GM20000 (cell line): ENCODE measurements around the gene SYNDIG1L.

Source experiments
- DNase-seq: peaks from one replicate; pipeline ENCODE4 v3.0.0; 2012; ENCODE audit warnings: low spot score
- CTCF ChIP-seq: IDR thresholded peaks from 2 replicates; pipeline ENCODE4 v1.5.1; 2012; ENCODE audit warnings: mild to moderate bottlenecking, control low read depth; ENCODE audit errors: extremely low read depth, missing control alignments

The SYNDIG1L gene

GRCh38 chr14:74411671-74412070, 14.3 kb downstream of the SYNDIG1L start:
- no peak for DNase-seq
- no peak for TF ChIP-seq CTCF

GRCh38 chr14:74409441-74409840, 16.6 kb downstream of the SYNDIG1L start:
- TF ChIP-seq CTCF: no peak
- DNase-seq: no peak

GRCh38 chr14:74408870-74409269, 17.1 kb downstream of the SYNDIG1L start:
- no peak for DNase-seq
- TF ChIP-seq CTCF: no peak

GRCh38 chr14:74407801-74408154, 18.2 kb downstream of the SYNDIG1L start:
- no peak for TF ChIP-seq CTCF
- no peak for DNase-seq

GRCh38 chr14:74407021-74407800, 18.8 kb downstream of the SYNDIG1L start:
- no peak for TF ChIP-seq CTCF
- no peak for DNase-seq

GRCh38 chr14:74405663-74406062, 20.3 kb downstream of the SYNDIG1L start:
- no peak for TF ChIP-seq CTCF

GRCh38 chr14:74404435-74404834, 21.6 kb downstream of the SYNDIG1L start:
- TF ChIP-seq CTCF: no peak
- no peak for DNase-seq

More at GRCh38 chr14:74405663-74406062, 20.3 kb downstream of the SYNDIG1L start:
- DNase-seq: no peak
